Measurements from ENCODE around the gene SLCO1A2. TPM values are rescaled to one million over a fixed set of nuclear protein-coding genes. Genes with fewer than 3 reads are reported as not detected.
"Not testable (repeated sequence)": the region's sequence is repeated elsewhere in the genome, so short reads cannot be mapped to it uniquely, and the experiment has no call there.

The SLCO1A2 gene
- total RNA-seq, 1 donor from 2014 or later = not detected

GRCh38 chr12:21370845-21371449 lies 36.2 kb upstream of the SLCO1A2 start:
- intact Hi-C loops (cut with DNase I) = no loop called here
- no peaks in the 10 kb centered on the region for H3K9me3 ChIP-seq

DNA sequence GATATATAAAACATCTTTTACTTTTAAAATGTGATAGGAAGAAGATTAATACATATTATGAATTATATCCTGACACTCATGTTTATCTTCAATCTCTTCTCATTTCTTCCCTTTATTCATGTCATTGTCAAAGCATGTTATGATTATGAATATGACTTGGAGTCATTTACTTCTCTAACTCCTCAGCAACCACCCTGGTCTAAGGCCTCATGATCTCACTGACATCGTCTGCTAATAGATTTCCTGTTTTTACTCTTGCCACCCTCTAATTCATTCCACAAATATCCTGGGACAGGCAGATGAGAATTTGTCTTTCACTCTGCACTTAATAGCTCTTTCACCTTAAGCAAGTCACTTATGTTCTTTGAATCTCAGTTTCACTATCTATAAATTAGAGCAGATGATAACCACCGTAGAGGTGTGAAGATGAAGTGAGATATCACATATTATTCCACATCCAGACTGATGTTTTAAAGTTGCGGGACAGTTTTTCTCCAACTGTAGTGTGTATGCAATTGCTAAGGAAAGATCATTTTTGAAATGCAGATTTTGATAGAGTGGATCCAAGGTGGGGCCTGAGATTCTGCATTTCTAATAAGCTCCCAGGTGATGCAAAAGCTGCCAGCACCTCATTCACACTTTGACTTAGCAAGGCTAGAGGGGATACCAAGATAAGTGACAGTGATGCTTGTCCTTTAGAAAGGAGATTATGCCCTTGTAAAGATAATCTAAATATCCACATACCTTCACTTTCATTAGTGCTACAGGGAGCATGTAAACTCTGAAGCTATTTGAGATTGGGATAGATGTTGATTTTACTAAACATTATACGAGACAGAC lies 34.6 kb upstream of the SLCO1A2 start:
- Histone ChIP-seq H3K36me3 (no peaks in the 10 kb centered on the region), H3K27me3 (no peaks in the 10 kb centered on the region), H3K9me3 (no peaks in the 10 kb centered on the region), H3K4me1 (no peaks in the 10 kb centered on the region), H3K4me3 (no peak overlapping the region), H3K27ac (no peak overlapping the region)
- TF ChIP-seq POLR2AphosphoS5 (IDR thresholded peaks at IDR 0.05; ENCODE audit: insufficient read depth in 1 of 2, low read depth in 1 of 2) = no peak
- no peak for DNase-seq (ENCODE audit: extremely low spot score in 2 of 2)
- intact Hi-C loops (cut with DNase I) = no loop called here

More at GRCh38 chr12:21370845-21371449, 36.2 kb upstream of the SLCO1A2 start:
- Histone ChIP-seq H3K4me1 (no peaks in the 10 kb centered on the region), H3K27me3 (no peaks in the 10 kb centered on the region), H3K27ac (no peak overlapping the region), H3K4me3 (no peak overlapping the region), H3K36me3 (no peaks in the 10 kb centered on the region)
- no peak for DNase-seq (ENCODE audit: extremely low spot score in 2 of 2)
- TF ChIP-seq CTCF (IDR thresholded peaks at IDR 0.05) (no peak), POLR2A (IDR thresholded peaks at IDR 0.05) (no peak), POLR2AphosphoS5 (IDR thresholded peaks at IDR 0.05; ENCODE audit: insufficient read depth in 1 of 2, low read depth in 1 of 2) (no peak)

DNA sequence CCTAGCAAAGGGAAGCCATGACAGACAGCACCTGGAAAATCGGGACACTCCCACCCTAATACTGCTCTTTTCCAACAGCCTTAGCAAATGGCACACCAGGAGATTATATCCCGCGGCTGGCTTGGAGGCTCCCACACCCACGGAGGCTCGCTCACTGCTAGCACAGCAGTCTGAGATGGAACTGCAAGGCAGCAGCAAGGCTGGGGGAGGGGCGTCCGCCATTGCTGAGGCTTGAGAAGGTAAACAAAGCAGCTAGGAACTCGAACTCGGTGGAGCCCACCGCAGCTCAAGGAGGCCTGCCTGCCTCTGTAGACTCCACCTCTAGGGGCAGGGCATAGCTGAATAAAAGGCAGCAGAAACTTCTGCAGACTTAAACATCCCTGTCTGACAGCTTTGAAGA lies 25.9 kb upstream of the SLCO1A2 start:
- H3K27ac ChIP-seq; H3K27me3 ChIP-seq; H3K9me3 ChIP-seq; DNase-seq (ENCODE audit: extremely low spot score in 2 of 2); H3K36me3 ChIP-seq; H3K4me1 ChIP-seq; H3K4me3 ChIP-seq; intact Hi-C loops (cut with DNase I): not testable (repeated sequence)

DNA sequence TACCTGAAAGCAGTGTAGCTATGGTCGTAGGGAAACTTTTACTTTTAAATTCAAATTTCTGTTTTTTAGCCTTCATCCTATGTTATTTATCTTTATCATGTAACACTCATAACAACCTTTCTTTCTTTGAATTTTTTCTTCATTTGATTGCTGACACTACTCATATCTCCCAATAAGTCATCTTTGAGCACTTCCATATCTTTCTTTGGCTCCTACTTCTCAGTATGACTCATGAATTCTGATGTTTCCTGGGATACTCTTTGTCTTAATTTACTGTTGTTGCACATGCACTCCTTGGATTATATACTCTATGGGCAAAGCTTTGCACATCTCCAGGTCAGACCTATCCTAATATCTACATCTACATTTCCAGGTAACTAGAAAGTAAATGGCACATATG lies 19.9 kb upstream of the SLCO1A2 start:
- TF ChIP-seq CTCF (IDR thresholded peaks at IDR 0.05) (no peak), POLR2AphosphoS5 (IDR thresholded peaks at IDR 0.05; ENCODE audit: insufficient read depth in 1 of 2, low read depth in 1 of 2) (no peak), POLR2A (IDR thresholded peaks at IDR 0.05) (no peak)
- no peak for DNase-seq (ENCODE audit: extremely low spot score in 2 of 2)
- intact Hi-C loops (cut with DNase I) = no loop called here
- Histone ChIP-seq H3K36me3 (no peaks in the 10 kb centered on the region), H3K9me3 (no peaks in the 10 kb centered on the region), H3K4me3 (no peak overlapping the region), H3K4me1 (no peaks in the 10 kb centered on the region), H3K27ac (no peak overlapping the region), H3K27me3 (no peaks in the 10 kb centered on the region)

- no peak overlapping the region for H3K4me3 ChIP-seq
- H3K36me3 ChIP-seq = no peaks in the 10 kb centered on the region
- H3K9me3 ChIP-seq = no peaks in the 10 kb centered on the region
- intact Hi-C loops (cut with DNase I) = no loop called here
- DNase-seq (ENCODE audit: extremely low spot score in 2 of 2) = no peak
- no peaks in the 10 kb centered on the region for H3K4me1 ChIP-seq
- no peaks in the 10 kb centered on the region for H3K27me3 ChIP-seq
- H3K27ac ChIP-seq = no peak overlapping the region
- TF ChIP-seq CTCF (IDR thresholded peaks at IDR 0.05) = no peak
- TF ChIP-seq POLR2AphosphoS5 (IDR thresholded peaks at IDR 0.05; ENCODE audit: insufficient read depth in 1 of 2, low read depth in 1 of 2) = no peak
- no peak for TF ChIP-seq POLR2A (IDR thresholded peaks at IDR 0.05)
These were observed 19.2 kb upstream of the SLCO1A2 start for GRCh38 chr12:21353948-21354347.

DNA sequence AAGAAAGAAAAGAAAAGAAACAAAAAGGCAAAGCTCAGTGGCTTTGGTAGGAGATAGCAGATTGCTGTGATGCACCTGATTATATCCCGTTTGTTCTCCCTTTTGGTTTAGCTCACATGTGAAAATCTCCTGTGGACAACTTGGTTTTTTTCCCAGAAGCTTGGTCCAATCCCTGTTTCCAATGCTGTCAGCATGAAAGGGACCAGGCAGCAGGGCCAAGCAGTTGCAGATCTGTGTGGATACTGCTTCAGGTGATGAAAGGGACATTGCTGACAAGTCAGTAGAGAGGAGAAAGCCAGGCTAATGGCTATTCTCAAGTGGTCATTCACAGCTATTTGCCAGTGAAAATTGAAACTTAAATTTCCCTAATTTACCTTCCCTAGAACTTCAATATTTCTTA lies 18.8 kb upstream of the SLCO1A2 start:
- no peaks in the 10 kb centered on the region for H3K27me3 ChIP-seq
- H3K27ac ChIP-seq = no peak overlapping the region
- no peak for TF ChIP-seq CTCF (IDR thresholded peaks at IDR 0.05)
- TF ChIP-seq POLR2AphosphoS5 (IDR thresholded peaks at IDR 0.05; ENCODE audit: insufficient read depth in 1 of 2, low read depth in 1 of 2) = no peak
- no peak for TF ChIP-seq POLR2A (IDR thresholded peaks at IDR 0.05)
- H3K4me1 ChIP-seq = no peaks in the 10 kb centered on the region
- H3K4me3 ChIP-seq = no peak overlapping the region
- intact Hi-C loops (cut with DNase I) = no loop called here
- H3K9me3 ChIP-seq = no peaks in the 10 kb centered on the region
- no peak for DNase-seq (ENCODE audit: extremely low spot score in 2 of 2)
- H3K36me3 ChIP-seq = no peaks in the 10 kb centered on the region
